Parathyroid adenoma (tissue), 2 donors: ENCODE data around the gene TLE6.

Experiments
- H2AFZ ChIP-seq: fragments of 300-600 bp; sonication (generic); one replicate; pipeline ENCODE4 v1.7.0; 2017; ENCODE audit warnings: antibody characterized with exemption, mild to moderate bottlenecking
- H3K27ac ChIP-seq: fragments of 300-600 bp; sonication (generic); one replicate; pipeline ENCODE4 v1.7.0; 2017
- H3K27me3 ChIP-seq: fragments of 300-600 bp; sonication (generic); one replicate; pipeline ENCODE4 v1.7.0; 2017; ENCODE audit warnings: low read length; ENCODE audit not compliant: control insufficient read depth, insufficient read depth
- H3K36me3 ChIP-seq: fragments of 300-600 bp; sonication (generic); one replicate; pipeline ENCODE4 v1.7.0; 2017; ENCODE audit warnings: low read length; ENCODE audit not compliant: control insufficient read depth, insufficient read depth
- H3K4me1 ChIP-seq: fragments of 300-600 bp; sonication (generic); one replicate; pipeline ENCODE4 v1.7.0; 2017; ENCODE audit warnings: control low read depth
- H3K4me2 ChIP-seq: fragments of 300-600 bp; sonication (generic); one replicate; pipeline ENCODE4 v1.7.0; 2017; ENCODE audit warnings: low read length
- H3K4me3 ChIP-seq: fragments of 300-600 bp; sonication (generic); one replicate; pipeline ENCODE4 v1.7.0; 2017; ENCODE audit warnings: low read depth, low read length
- H3K79me2 ChIP-seq: fragments of 300-600 bp; sonication (generic); one replicate; pipeline ENCODE4 v1.7.0; 2017; ENCODE audit warnings: control low read depth
- H3K9ac ChIP-seq: fragments of 300-600 bp; sonication (generic); one replicate; pipeline ENCODE4 v1.7.0; 2017; ENCODE audit warnings: mild to moderate bottlenecking
- H3K9me3 ChIP-seq: fragments of 300-600 bp; sonication (generic); one replicate; pipeline ENCODE4 v1.7.0; 2017; ENCODE audit warnings: low read length; ENCODE audit not compliant: control insufficient read depth
- CTCF ChIP-seq: fragments of 300-600 bp; sonication (generic); IDR thresholded peaks from one replicate; pipeline ENCODE4 v1.7.0; 2017; ENCODE audit warnings: antibody characterized with exemption, mild to moderate bottlenecking
- donor health status: primary hyperparathyroidism.

The TLE6 gene

GRCh38 chr19:3012621-3013262 is 35.4 kb downstream of the TLE6 start:
- H3K9ac ChIP-seq: no peak overlapping the region
- no peak overlapping the region for H3K27ac ChIP-seq
- no peaks in the 10 kb centered on the region for H3K9me3 ChIP-seq
- no peaks in the 10 kb centered on the region for H3K27me3 ChIP-seq
- H3K4me1 ChIP-seq: no peaks in the 10 kb centered on the region
- H3K79me2 ChIP-seq: no peaks in the 10 kb centered on the region
- no peak overlapping the region for H2AFZ ChIP-seq
- no peak for TF ChIP-seq CTCF
- H3K36me3 ChIP-seq: no peaks in the 10 kb centered on the region
- no peak overlapping the region for H3K4me2 ChIP-seq
- no peak overlapping the region for H3K4me3 ChIP-seq

GRCh38 chr19:3013263-3013725 is 35.9 kb downstream of the TLE6 start:
- no peak overlapping the region for H2AFZ ChIP-seq
- no peaks in the 10 kb centered on the region for H3K36me3 ChIP-seq
- H3K27me3 ChIP-seq: no peaks in the 10 kb centered on the region
- no peak for TF ChIP-seq CTCF
- no peak overlapping the region for H3K9ac ChIP-seq
- H3K79me2 ChIP-seq: no peaks in the 10 kb centered on the region
- no peaks in the 10 kb centered on the region for H3K4me1 ChIP-seq
- H3K27ac ChIP-seq: no peak overlapping the region
- no peak overlapping the region for H3K4me3 ChIP-seq
- no peak overlapping the region for H3K4me2 ChIP-seq
- no peaks in the 10 kb centered on the region for H3K9me3 ChIP-seq

- H2AFZ ChIP-seq: no peak overlapping the region
- no peak overlapping the region for H3K4me2 ChIP-seq
- H3K4me1 ChIP-seq: no peaks in the 10 kb centered on the region
- no peak overlapping the region for H3K27ac ChIP-seq
- no peaks in the 10 kb centered on the region for H3K27me3 ChIP-seq
- H3K36me3 ChIP-seq: no peaks in the 10 kb centered on the region
- H3K79me2 ChIP-seq: no peaks in the 10 kb centered on the region
- TF ChIP-seq CTCF: no peak
- H3K4me3 ChIP-seq: no peak overlapping the region
- no peak overlapping the region for H3K9ac ChIP-seq
- H3K9me3 ChIP-seq: no peaks in the 10 kb centered on the region
Observed at GRCh38 chr19:3014135-3014534, 36.8 kb downstream of the TLE6 start.

- Histone ChIP-seq H3K9ac (no peak overlapping the region), H3K9me3 (no peaks in the 10 kb centered on the region), H3K4me3 (no peak overlapping the region), H3K79me2 (no peaks in the 10 kb centered on the region), H3K36me3 (no peaks in the 10 kb centered on the region), H3K4me1 (no peaks in the 10 kb centered on the region), H3K27me3 (no peaks in the 10 kb centered on the region), H3K27ac (no peak overlapping the region), H3K4me2 (no peak overlapping the region), H2AFZ (no peak overlapping the region)
- TF ChIP-seq CTCF: no peak
Observed at GRCh38 chr19:3015126-3016057, 38.0 kb downstream of the TLE6 start.
